OCI-LY3 (cell line): ENCODE results near the gene OR4K14.

Experiments used
- EZH2phosphoT487 ChIP-seq: fragments of 200-600 bp; shearing (Covaris generic); IDR thresholded peaks from 2 replicates; pipeline ENCODE4 v1.6.1; 2018; ENCODE audit warnings: antibody characterized with exemption, mixed run types, low read depth
- TF ChIP-seq, protein P1 (sequence below): fragments of 200-600, 300-600 bp; sonication (generic); IDR thresholded peaks from 2 replicates; pipeline ENCODE4 v1.5.1; 2014; ENCODE audit warnings: antibody characterized with exemption, low read length, low read depth

DNA sequence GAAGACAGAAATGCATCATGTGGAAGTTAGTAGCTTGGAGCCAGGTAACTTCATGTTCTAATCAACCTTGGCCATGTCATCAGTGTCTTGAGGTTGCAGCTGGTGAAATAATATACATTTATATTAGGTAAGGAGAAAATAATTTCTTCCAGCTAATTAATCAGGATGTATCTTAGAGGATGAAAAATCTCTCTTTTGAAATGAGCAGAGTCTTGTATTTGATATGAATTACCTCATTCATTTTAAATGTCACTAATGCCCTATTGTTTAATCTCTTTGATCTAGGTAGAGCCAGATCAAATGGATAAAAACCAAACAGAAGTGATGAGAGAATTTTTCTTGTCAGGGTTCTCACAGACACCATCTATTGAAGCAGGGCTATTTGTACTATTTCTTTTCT lies 17.2 kb downstream of the OR4K14 start, which contains the start of gene OR4Q2:
- TF ChIP-seq, protein P1, sequence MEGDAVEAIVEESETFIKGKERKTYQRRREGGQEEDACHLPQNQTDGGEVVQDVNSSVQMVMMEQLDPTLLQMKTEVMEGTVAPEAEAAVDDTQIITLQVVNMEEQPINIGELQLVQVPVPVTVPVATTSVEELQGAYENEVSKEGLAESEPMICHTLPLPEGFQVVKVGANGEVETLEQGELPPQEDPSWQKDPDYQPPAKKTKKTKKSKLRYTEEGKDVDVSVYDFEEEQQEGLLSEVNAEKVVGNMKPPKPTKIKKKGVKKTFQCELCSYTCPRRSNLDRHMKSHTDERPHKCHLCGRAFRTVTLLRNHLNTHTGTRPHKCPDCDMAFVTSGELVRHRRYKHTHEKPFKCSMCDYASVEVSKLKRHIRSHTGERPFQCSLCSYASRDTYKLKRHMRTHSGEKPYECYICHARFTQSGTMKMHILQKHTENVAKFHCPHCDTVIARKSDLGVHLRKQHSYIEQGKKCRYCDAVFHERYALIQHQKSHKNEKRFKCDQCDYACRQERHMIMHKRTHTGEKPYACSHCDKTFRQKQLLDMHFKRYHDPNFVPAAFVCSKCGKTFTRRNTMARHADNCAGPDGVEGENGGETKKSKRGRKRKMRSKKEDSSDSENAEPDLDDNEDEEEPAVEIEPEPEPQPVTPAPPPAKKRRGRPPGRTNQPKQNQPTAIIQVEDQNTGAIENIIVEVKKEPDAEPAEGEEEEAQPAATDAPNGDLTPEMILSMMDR: no peak
- no peak for TF ChIP-seq EZH2phosphoT487
